PC-3 (cell line): ENCODE measurements around the gene LUM.
"Not testable (repeated sequence)": the region's sequence is repeated elsewhere in the genome, so short reads cannot be mapped to it uniquely, and the experiment has no call there.

Experiments used
- EZH2 ChIP-seq: fragments of 300-600 bp; sonication (generic); IDR thresholded peaks from one replicate; pipeline ENCODE4 v1.6.1; 2017; ENCODE audit warnings: antibody characterized with exemption, mild to moderate bottlenecking, low read length; ENCODE audit not compliant: unreplicated experiment
- EZH2phosphoT487 ChIP-seq: fragments of 300-600 bp; sonication (generic); IDR thresholded peaks from 2 replicates; pipeline ENCODE4 v1.6.1; 2018; ENCODE audit warnings: mild to moderate bottlenecking, antibody characterized with exemption, low read length, borderline replicate concordance
- TF ChIP-seq, protein P1 (sequence below): fragments of 300-600 bp; sonication (generic); conservative IDR thresholded peaks from 2 replicates; pipeline ENCODE4 v1.5.1; 2017; ENCODE audit warnings: antibody characterized with exemption, low read depth, mild to moderate bottlenecking, low read length

DNA sequence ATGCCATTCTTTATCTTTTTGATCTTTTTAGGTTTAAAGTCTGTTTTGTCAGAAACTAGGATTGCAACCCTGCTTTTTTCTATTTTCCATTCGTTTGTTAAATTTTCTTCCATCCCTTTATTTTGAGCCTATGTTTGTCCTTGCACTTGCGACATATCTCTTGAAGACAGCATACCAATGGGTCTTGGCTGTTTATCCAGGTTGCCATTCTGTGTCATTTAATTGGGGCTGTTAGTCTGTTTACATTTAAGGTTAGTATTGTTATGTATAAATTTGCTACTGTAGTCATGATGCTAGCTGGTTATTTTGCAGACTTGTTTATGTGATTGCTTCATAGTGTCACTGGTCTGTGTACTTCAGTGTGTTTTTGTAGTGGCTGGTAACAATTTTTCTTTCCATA is 21.3 kb downstream of the LUM start:
- TF ChIP-seq EZH2phosphoT487, EZH2: not testable (repeated sequence)
- TF ChIP-seq, protein P1, sequence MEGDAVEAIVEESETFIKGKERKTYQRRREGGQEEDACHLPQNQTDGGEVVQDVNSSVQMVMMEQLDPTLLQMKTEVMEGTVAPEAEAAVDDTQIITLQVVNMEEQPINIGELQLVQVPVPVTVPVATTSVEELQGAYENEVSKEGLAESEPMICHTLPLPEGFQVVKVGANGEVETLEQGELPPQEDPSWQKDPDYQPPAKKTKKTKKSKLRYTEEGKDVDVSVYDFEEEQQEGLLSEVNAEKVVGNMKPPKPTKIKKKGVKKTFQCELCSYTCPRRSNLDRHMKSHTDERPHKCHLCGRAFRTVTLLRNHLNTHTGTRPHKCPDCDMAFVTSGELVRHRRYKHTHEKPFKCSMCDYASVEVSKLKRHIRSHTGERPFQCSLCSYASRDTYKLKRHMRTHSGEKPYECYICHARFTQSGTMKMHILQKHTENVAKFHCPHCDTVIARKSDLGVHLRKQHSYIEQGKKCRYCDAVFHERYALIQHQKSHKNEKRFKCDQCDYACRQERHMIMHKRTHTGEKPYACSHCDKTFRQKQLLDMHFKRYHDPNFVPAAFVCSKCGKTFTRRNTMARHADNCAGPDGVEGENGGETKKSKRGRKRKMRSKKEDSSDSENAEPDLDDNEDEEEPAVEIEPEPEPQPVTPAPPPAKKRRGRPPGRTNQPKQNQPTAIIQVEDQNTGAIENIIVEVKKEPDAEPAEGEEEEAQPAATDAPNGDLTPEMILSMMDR = not testable (repeated sequence)
